H9 (cell line): ENCODE data around the gene CSMD2. TPM values are rescaled to one million over a fixed set of nuclear protein-coding genes. Genes with fewer than 3 reads are reported as not detected.

Experiments used
- DNase-seq: peaks from one replicate; pipeline ENCODE4 v3.0.0-alpha.2; 2017
- H2AFZ ChIP-seq: one replicate; pipeline ENCODE4 v1.6.1; 2013; ENCODE audit warnings: mild to moderate bottlenecking, low read length, control low read depth, moderate library complexity
- H2AK5ac ChIP-seq: 2 replicates; pipeline ENCODE4 v1.6.1; 2013; ENCODE audit warnings: low read length, control low read depth, mixed read lengths; ENCODE audit not compliant: insufficient read length
- H2BK120ac ChIP-seq: one replicate; pipeline ENCODE4 v1.6.1; 2013; ENCODE audit warnings: low read depth, mild to moderate bottlenecking, low read length, control low read depth, inconsistent platforms; ENCODE audit not compliant: poor library complexity, severe bottlenecking
- H2BK12ac ChIP-seq: 2 replicates; pipeline ENCODE4 v1.6.1; 2013; ENCODE audit warnings: low read length, control low read depth, mixed read lengths, low read depth; ENCODE audit not compliant: insufficient read length
- H2BK15ac ChIP-seq: 2 replicates; pipeline ENCODE4 v1.6.1; 2013; ENCODE audit warnings: low read depth, low read length, control low read depth
- H2BK20ac ChIP-seq: one replicate; pipeline ENCODE4 v1.6.1; 2013; ENCODE audit warnings: low read depth, mild to moderate bottlenecking, low read length, control low read depth, inconsistent platforms; ENCODE audit not compliant: poor library complexity, severe bottlenecking
- H2BK5ac ChIP-seq: 2 replicates; pipeline ENCODE4 v1.6.1; 2013; ENCODE audit warnings: low read length, control low read depth, mixed read lengths; ENCODE audit not compliant: insufficient read length
- H3K14ac ChIP-seq: 2 replicates; pipeline ENCODE4 v1.6.1; 2013; ENCODE audit warnings: low read length, control low read depth; ENCODE audit not compliant: insufficient read depth
- H3K18ac ChIP-seq: 2 replicates; pipeline ENCODE4 v1.6.1; 2013; ENCODE audit warnings: low read depth, mild to moderate bottlenecking, mixed read lengths, low read length, control low read depth; ENCODE audit not compliant: insufficient read length
- H3K23ac ChIP-seq: 2 replicates; pipeline ENCODE4 v1.6.1; 2013; ENCODE audit warnings: low read length, control low read depth, mixed read lengths, low read depth; ENCODE audit not compliant: insufficient read length
- H3K23me2 ChIP-seq: 2 replicates; pipeline ENCODE4 v1.6.1; 2013; ENCODE audit warnings: low read depth, mild to moderate bottlenecking, mixed read lengths, low read length, control low read depth; ENCODE audit not compliant: insufficient read length, poor library complexity, severe bottlenecking
- H3K27ac ChIP-seq: 2 replicates; pipeline ENCODE4 v1.5.1; 2013; ENCODE audit warnings: low read length, control low read depth, mixed read lengths, low read depth; ENCODE audit not compliant: insufficient read length
- H3K27me3 ChIP-seq: 2 replicates; pipeline ENCODE4 v1.6.1; 2013; ENCODE audit warnings: low read length, control low read depth, inconsistent platforms; ENCODE audit not compliant: insufficient read depth
- H3K4ac ChIP-seq: 2 replicates; pipeline ENCODE4 v1.6.1; 2013; ENCODE audit warnings: low read depth, mild to moderate bottlenecking, control low read depth, inconsistent platforms, low read length, moderate library complexity
- H3K4me1 ChIP-seq: 2 replicates; pipeline ENCODE4 v1.6.1; 2013; ENCODE audit warnings: low read length, control low read depth, inconsistent platforms; ENCODE audit not compliant: insufficient read depth
- H3K4me2 ChIP-seq: 2 replicates; pipeline ENCODE4 v1.6.1; 2013; ENCODE audit warnings: low read length, control low read depth, mixed read lengths; ENCODE audit not compliant: insufficient read length, insufficient read depth
- H3K56ac ChIP-seq: 2 replicates; pipeline ENCODE4 v1.6.1; 2013; ENCODE audit warnings: low read depth, mild to moderate bottlenecking, mixed read lengths, low read length, control low read depth; ENCODE audit not compliant: insufficient read length
- H3K79me1 ChIP-seq: 2 replicates; pipeline ENCODE4 v1.6.1; 2013; ENCODE audit warnings: low read depth, mild to moderate bottlenecking, moderate library complexity, low read length, control low read depth, inconsistent platforms; ENCODE audit not compliant: insufficient read depth, poor library complexity, severe bottlenecking
- H3K79me2 ChIP-seq: 2 replicates; pipeline ENCODE4 v1.6.1; 2013; ENCODE audit warnings: low read length, control low read depth, inconsistent platforms; ENCODE audit not compliant: insufficient read depth
- H3K9ac ChIP-seq: 2 replicates; pipeline ENCODE4 v1.6.1; 2013; ENCODE audit warnings: low read length, control low read depth, mixed read lengths; ENCODE audit not compliant: insufficient read length; ENCODE audit errors: extremely low read depth
- H3K9me3 ChIP-seq: one replicate; pipeline ENCODE4 v1.6.1; 2013; ENCODE audit warnings: low read depth, low read length, inconsistent platforms; ENCODE audit not compliant: control insufficient read depth
- H3T11ph ChIP-seq: one replicate; pipeline ENCODE4 v1.6.1; 2013; ENCODE audit warnings: mild to moderate bottlenecking, low read length, control low read depth, inconsistent platforms
- H4K20me1 ChIP-seq: one replicate; pipeline ENCODE4 v1.6.1; 2013; ENCODE audit not compliant: control insufficient read depth, insufficient read length, insufficient read depth
- H4K5ac ChIP-seq: 2 replicates; pipeline ENCODE4 v1.6.1; 2013; ENCODE audit warnings: low read depth, mild to moderate bottlenecking, mixed read lengths, low read length, control low read depth; ENCODE audit not compliant: insufficient read length
- H4K8ac ChIP-seq: replicated peaks from 2 replicates; pipeline ENCODE4 v1.6.1; 2013; ENCODE audit warnings: low read length, control low read depth, mixed read lengths, low read depth; ENCODE audit not compliant: insufficient read length
- H4K91ac ChIP-seq: 2 replicates; pipeline ENCODE4 v1.6.1; 2013; ENCODE audit warnings: low read depth, mild to moderate bottlenecking, moderate library complexity, mixed read lengths, low read length, control low read depth; ENCODE audit not compliant: insufficient read length
- H3K27ac Mint-ChIP-seq, 3 experiments: 2 replicates in 2 of 3; 3 replicates in 1 of 3; pipeline ENCODE4 v1.8.0; 2020 to 2021; ENCODE audit warnings: mixed read lengths in 3 of 3, mild to moderate bottlenecking in 1 of 3, moderate library complexity in 1 of 3
- H3K27me3 Mint-ChIP-seq: 2 replicates; pipeline ENCODE4 v1.8.0; 2021; ENCODE audit warnings: low read depth, mild to moderate bottlenecking, moderate library complexity, mixed read lengths
- H3K36me3 Mint-ChIP-seq, 3 experiments: 2 replicates in 2 of 3; 3 replicates in 1 of 3; pipeline ENCODE4 v1.8.0; 2020 to 2021; ENCODE audit warnings: low read depth in 3 of 3, mixed read lengths in 3 of 3; ENCODE audit not compliant: insufficient read depth in 1 of 3
- H3K4me1 Mint-ChIP-seq, 2 experiments: 2 replicates each; pipeline ENCODE4 v1.8.0; 2020; ENCODE audit warnings: mixed read lengths in 2 of 2
- H3K4me3 Mint-ChIP-seq, 2 experiments: 2 replicates in 1 of 2; 3 replicates in 1 of 2; pipeline ENCODE4 v1.8.0; 2020 to 2021; ENCODE audit warnings: mild to moderate bottlenecking in 2 of 2, mixed read lengths in 2 of 2, moderate library complexity in 1 of 2
- H3K9me3 Mint-ChIP-seq, 2 experiments: 2 replicates in 1 of 2; 3 replicates in 1 of 2; pipeline ENCODE4 v1.8.0; 2020; ENCODE audit warnings: mild to moderate bottlenecking in 2 of 2, mixed read lengths in 2 of 2, moderate library complexity in 1 of 2
- CTCF ChIP-seq: fragments of 200-600 bp; sonication (generic); conservative IDR thresholded peaks from 3 replicates; pipeline ENCODE4 v1.8.0; 2021; ENCODE audit warnings: antibody characterized with exemption, mild to moderate bottlenecking
- WGBS: extraction: QIAGEN DNeasy Blood & Tissue Kit; methylation state at CpG from one replicate; pipeline ENCODE4 v1.1.7; 2013; ENCODE audit warnings: missing lambda C conversion rate, low lambda C conversion rate, mixed read lengths; ENCODE audit not compliant: insufficient read length; ENCODE audit errors: extremely low coverage; 5-methylcytosine and 5-hydroxymethylcytosine counted together
- total RNA-seq: library from RNA; stranded (reverse); gene quantifications from 2 replicates; pipeline ENCODE4 v1.2.1, GENCODE V29; 2021

The CSMD2 gene
- total RNA-seq, 1 experiment from 2014 or later, result 6.4 TPM

GRCh38 chr1:33893147-33893830, 271.7 kb downstream of the CSMD2 start:
- H3K27ac ChIP-seq, result no peak overlapping the region
- DNase-seq, result no peak

More at GRCh38 chr1:33893147-33893830, 271.7 kb downstream of the CSMD2 start:
- Histone ChIP-seq H2BK5ac (no peak overlapping the region), H2AFZ (no peak overlapping the region), H3K9ac (no peak overlapping the region), H3K79me2 (no peaks in the 10 kb centered on the region), H3K27me3 (no peaks in the 10 kb centered on the region), H3K9me3 (no peaks in the 10 kb centered on the region), H3K4me1 (no peaks in the 10 kb centered on the region), H3K56ac (no peak overlapping the region), H3K23me2 (no peaks in the 10 kb centered on the region), H2AK5ac (no peak overlapping the region), H2BK15ac (no peak overlapping the region), H3K14ac (no peak overlapping the region), H4K91ac (no peak overlapping the region), H2BK20ac (no peak overlapping the region), H4K8ac (no peak overlapping the region), H4K20me1 (no peaks in the 10 kb centered on the region), H3K23ac (no peak overlapping the region), H3T11ph (no peak overlapping the region), H4K5ac (no peak overlapping the region), H3K18ac (no peak overlapping the region), H3K4me2 (no peak overlapping the region), H2BK12ac (no peak overlapping the region), H3K4ac (no peak overlapping the region), H2BK120ac (no peak overlapping the region), H3K79me1 (no peaks in the 10 kb centered on the region)
- Mint-ChIP-seq H3K4me3 (no peak overlapping the region), H3K27me3 (peaks cover 1% of the 10 kb centered on the region; the same call in 1 of the 2 replicates), H3K27ac (no peak overlapping the region; a peak in 1 of 7 replicates), H3K4me1 (peaks cover 8 to 13% of the 10 kb centered on the region in 2 experiments), H3K9me3 (peaks cover 5% of the 10 kb centered on the region in 2 experiments; a peak in 3 of 5 replicates), H3K36me3 (peaks cover 0 to 5% (median 2%) of the 10 kb centered on the region in 3 experiments; a peak in 2 of 7 replicates)
- TF ChIP-seq CTCF, result no peak
- no CpG with 5 or more reads among the region's 3 CpGs for WGBS
